Activated T-cell treated with anti-CD3 and anti-CD28 coated beads, Interleukin-2, amount 50 U/mL, for 48 hours (primary cell): Measurements from ENCODE around the gene TFDP1.

Experiments
- DNase-seq, 2 experiments: peaks; one replicate each; pipeline ENCODE4 v3.0.0-alpha.2; 2020

Gene TFDP1

DNA sequence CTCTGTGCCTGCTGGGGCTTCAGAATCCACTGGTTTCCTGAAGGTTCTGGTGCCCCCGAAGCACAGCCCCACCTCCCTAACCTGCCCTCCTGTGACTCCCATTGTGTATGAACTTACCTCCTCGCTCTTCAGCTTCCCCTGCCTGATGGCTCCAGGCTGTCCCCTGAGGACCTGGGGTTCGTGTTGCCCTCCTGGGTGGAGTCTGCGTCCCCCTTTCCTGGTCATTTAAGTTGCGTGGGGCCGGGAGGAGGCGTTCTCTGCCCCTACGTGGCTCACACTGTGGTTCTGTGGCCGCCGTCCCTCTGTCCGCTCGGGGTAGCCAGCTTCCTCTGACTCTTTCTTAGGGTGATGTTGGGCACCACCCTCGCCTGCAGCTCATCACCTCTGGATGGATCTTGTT lies 13.9 kb downstream of the TFDP1 start:
- DNase-seq = no peak

DNA sequence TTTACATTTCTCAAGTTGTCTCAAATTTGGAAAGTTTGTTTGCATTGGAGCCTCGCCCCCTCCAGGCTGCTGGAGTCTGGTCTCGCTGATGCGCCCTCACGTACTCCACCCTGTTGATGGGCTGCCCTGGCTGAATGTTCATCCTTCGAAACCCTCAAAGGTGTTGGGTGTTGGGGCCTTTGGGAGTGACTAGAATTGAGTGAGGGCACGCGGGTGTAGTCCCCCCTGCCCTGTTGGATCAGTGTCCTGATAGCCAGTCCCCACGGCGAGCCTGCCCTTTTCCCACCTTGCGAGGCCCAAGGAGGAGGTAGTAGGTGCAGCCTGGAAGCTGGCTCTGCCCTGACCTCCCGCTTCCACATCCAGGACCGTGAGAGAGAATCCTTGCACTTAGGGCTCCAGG lies 14.8 kb downstream of the TFDP1 start:
- no peak for DNase-seq

DNA sequence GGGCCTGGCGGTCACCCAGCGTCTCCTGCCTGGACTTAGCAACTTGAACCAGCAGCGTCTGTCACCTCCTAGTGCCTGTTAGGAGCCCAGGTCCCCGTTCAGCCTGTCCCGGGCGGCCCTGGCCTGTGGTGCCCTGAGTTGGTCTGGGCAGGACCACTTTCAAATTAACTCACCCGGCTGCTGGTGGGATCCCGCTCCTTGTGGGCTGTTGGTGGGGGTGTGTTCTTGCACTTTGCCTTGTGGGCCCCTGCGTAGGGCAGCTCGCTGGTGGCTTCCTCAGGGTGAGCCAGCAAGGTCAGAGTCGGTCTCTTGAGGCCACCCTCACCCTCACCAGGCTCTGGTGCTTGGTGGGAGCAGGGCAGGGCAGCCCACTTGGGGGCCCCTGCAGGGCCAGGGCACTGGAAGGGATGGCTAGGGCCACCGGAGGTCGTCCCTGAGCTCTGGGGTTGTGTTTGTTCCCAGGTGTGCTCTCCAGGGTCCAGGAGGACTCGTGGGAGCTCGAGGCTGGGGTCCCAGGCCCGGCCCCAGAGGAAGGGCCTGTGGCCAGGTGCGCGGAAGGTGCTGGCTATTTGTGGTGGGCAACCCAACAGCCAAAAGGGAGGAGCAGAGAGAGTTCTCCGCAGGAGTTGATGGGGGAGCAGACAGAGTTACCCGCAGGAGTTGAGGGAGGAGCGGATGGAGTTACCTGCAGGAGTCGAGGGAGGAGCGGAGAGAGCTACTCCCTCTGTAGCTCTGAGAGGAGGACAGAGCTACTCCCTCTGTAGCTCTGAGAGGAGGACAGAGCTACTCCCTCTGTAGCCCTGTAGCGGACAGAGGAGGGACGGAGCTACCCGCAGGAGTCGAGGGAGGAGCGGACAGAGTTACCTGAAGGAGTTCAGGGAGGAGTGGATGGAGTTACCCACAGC lies 16.9 kb downstream of the TFDP1 start:
- DNase-seq = no peak

DNA sequence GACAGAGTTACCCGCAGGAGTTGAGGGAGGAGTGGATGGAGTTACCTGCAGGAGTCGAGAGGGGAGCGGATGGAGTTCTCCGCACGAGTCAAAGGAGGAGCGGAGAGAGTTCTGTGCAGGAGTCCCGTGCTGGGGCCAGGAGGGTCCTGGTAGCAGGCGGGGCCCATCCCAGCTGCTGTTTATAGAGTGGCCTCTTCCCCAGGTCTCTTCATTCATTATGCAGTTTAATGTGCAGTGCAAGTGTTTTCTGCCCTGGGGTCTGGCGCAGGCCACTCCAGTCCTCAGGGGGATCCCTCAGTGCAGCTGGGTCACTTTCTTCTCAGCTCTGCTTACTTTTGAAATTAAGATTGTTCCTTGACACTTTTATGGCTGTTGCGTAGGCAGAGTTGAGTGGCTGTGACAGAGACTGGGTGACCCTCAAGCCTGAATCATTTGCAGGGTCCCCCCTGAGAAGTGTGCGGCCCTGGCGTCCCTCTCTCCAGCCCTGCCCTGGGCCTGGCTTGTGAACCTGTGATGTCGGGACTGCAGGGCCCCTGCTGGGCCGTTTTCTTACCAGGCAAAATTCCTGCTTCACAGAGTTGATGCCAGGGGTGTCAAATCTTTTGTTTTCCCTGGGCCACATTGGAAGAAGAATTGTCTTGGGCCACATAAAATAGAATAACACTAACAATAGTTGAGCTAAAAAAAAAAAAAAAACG lies 17.9 kb downstream of the TFDP1 start:
- DNase-seq = no peak

DNA sequence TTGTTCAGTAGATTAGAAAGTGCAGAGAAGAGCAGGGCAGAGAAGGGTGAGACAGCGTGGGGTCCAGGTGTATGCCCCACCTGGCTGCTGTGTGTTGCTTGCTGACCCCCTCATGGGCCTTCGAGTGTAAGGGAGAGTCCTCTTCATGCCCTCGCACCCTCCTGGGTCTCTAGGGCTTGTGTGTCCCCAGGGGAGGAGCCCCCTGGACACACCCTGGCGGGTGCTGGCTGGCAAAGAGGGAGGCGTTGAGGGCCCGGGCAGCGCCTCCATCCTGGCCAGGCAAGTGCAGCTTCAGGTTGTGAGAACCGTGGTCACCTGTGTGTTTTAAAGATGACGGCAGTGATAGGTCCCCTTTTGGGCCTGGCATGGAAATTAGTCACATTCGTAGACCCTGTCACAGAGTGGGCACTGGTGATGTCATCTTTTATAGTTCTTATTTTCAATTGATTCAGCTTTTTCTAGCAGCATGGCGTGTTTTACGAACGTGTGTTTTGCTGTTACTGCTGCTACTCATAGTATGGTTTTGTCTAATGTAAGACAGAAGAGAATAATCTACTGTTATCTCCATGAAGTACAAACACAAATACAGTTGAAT lies 18.7 kb downstream of the TFDP1 start:
- DNase-seq = no peak

DNA sequence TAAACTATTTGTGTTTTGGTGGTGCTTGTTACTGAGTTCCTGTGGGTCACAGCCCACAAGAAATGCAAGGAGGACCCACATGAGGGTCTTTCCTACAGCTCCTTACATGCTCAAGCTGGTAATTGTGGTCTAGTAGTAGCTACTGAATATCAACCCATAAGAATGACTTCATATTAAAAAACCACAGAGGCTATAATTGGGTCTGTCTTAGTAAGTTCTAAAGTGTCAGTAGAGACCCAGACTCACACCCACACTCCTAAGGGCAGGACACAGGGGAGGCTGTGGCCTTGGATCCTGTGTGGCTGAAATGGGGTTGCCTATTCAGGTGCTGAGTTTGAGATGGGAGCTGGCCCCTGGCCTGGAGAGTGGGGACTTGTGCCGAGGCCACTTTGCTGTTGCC lies 19.6 kb downstream of the TFDP1 start:
- DNase-seq = no peak

DNA sequence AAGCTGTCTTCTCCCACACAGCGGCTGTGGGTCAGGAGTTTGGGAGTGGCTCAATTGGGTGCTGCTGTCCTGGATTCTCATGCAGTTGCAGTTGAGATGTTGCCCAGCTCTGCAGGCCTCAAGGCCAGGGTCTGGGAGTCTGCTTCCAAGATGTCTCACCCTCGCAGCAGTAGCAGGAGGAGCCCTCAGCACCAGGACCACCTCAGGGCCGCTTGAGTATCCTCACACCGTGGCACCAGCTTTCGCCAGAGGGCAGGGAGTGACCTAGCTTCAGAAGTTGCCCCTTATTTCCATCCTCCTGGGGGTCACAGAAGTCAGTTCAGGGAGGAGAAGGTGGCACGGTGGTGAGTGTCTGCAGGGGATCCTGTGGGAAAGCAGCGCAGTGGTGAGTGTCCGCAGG lies 20.9 kb downstream of the TFDP1 start:
- DNase-seq = no peak

DNA sequence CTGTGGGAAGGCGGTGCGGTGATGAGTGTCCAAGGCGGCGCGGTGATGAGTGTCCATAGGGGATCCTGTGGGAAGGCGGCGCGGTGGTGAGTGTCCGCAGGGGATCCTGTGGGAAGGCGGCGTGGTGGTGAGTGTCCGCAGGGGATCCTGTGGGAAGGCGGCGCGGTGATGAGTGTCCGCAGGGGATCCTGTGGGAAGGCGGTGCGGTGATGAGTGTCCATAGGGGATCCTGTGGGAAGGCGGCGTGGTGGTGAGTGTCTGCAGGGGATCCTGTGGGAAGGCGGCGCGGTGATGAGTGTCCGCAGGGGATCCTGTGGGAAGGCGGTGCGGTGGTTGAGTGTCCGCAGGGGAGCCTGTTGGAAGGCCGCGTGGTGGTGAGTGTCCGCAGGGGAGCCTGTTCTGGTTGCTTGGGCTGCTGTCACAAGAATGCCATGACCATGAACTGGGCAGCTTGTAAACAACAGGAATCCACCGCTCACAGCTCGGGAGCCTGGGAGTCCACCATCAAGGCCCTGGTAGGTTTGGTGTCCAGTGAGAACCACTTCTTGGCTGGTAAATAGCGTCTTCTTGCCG lies 21.4 kb downstream of the TFDP1 start:
- DNase-seq = no peak

DNA sequence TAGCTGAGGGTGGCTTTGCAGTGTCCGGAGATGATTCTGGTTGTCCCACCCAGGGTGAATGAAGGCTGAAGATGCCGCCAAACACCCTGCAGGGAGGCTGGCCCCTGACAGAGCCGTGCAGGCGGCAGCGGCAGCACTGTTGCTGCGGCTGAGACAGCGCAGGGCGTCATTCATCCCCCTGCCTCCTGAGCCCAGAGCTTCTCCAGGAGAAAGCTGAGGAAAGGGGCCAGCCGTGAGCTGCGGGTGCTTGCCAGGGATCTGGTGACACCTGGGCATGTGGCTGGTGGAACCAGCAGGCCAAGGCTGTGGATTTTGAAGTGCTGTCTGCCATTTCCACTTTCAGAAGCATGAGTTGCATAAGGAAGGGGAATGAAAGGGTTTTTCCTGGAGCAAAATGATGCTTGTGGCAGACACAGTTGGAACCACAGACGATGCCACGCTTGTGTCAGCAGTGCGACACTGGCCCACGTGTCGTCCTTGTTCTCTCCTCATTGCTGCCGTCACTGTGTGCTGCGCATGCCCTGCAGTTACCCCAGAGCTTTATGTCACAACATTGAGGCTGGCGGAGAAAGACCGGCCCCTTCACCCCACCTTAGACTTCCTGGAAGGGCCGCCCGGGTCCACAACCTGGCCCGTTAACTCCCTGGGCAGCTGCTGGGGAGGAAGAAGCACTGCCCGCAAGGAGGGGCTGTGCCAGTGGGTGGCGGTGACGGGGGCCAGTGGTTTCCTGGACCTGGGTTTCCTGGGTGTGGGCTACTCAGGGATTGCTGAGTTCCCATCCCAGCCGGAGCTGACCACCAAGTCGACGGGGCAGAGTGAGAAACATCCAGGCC lies 22.7 kb downstream of the TFDP1 start:
- DNase-seq = no peak

DNA sequence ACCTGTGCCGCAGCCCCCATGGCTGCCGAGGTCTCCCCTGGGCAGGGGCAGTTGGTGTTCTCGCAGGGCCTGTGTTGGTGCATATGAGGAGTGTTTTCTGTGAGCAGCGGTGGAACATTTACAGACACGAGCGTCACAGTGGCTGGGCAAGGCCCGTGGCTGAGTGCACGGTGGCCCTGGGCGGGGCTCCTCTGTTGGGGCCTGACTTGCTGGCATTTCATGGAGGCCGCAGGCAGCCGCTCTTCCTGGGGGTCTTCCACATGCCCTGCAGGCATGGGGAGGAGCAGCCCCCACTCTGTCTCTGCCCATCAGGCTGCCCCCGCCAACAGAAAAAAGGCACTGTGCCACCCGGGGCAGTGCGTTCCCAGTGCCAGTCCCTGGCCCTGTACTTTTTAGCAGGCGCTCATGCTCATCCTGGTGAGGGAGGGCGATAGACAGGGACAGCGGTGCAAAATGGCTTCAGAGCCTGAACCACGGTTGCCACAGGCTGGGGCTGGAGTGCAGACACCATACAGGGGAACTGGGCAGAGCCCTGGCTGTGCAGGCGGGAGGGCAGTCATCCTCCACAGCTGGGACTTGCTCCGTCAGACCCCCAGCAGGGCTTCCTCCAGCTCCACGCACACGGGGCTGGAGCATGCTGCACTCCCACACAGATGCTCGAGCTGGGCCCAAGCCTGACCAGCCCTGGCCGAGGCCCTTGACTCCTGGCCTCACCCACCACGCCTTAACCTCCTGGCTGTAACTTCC lies 23.5 kb downstream of the TFDP1 start:
- DNase-seq = no peak

DNA sequence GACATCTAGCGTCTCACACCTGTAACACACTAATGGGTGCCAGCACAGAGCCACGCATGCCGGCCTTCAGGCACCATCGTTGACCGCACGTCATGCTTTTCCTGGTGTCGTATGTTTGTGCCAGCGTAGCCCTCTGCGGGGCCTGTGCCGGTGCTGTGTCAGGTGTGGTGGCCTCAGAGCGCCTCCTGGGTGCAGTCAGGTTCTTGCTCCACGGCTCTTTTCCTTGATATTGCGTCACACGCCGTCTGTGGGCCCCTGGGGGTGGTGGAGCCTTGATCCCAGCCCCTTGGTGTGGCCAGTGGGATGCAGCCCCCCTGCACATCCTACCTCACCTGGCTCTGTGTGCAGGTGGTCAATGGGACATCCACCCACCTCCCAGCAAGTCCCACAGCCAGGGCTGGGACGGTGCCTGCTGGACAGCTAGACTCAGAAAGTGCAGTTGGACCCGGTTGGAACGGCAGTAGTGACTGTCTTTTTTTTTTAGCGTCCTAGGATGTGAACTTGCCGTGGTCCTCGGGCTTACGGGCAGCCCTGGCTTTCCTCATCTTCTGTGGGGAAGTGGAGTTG lies 24.5 kb downstream of the TFDP1 start:
- DNase-seq = no peak

DNA sequence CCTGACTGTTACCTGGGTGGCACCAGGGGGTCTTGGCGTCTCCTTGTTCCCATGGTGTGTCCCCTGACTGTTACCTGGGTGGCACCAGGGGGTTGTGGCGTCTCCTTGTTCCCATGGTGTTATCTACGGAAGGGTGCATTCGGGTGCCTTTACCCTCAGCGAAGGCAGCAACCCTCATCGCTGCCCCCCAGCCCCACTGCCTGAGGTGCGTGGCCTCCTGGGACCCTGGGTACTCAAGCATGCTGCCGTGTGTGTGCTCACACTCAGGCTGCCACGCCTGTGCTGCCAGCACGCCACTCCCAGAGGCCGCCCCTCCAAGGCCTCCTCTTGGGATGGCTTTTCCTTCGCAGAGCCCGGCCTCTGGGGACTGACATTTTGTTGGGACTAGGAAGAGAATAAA lies 25.1 kb downstream of the TFDP1 start:
- no peak for DNase-seq

DNA sequence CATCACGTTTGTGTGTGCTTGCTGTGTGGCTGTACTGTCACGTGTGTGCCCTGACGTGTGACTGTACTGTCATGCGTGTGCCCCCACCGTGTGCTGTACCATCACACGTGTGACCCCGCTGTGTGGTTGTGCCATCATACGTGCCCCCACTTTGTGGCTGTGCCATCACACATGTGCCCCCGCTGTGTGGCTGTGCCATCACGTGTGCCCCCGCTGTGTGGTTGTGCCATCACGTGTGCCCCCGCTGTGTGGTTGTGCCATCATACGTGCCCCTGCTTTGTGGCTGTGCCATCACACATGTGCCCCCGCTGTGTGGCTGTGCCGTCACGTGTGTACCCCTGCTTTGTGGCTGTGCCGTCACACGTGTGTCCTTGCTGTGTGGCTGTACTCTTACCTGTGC lies 25.7 kb downstream of the TFDP1 start:
- no peak for DNase-seq

DNA sequence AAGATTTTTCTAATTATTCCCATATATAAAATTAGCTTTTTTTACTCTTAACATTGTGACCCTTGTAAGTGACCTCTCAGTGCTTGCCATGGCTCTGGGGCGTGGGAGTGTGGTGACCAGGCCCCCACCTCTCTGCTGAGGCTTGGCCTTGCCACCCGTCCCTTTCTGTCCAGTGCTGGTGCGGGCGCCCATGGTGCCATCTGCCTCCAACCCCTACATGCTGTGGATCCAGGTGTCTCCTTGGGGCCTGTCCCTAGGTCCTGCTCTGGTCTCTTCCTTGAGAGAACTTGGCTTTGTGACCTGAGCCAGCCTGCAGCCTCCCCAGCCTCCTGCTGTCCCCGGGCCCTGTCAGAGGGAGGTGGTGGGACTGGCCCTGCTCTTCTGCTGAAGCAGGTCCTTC lies 27.4 kb downstream of the TFDP1 start:
- DNase-seq = no peak

DNA sequence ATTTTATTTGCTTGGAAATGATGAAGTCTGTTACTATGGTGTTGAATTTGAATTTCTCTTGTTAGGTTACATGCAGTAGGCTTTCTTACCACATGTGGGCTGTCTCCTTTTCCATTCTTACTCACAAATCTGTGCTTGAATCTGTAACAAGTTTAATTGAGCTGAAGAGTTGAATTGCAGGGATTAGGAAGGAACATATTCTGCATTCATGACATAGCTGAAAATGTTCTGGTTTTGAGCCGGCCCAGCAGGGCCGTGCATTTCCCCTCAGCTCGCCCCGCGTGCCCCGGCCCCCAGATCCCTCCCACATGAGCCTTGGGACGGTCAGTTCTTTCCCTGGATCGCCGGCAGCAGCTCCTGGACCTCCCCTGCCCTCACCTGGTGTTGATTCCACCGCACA lies 28.1 kb downstream of the TFDP1 start:
- DNase-seq = no peak

DNA sequence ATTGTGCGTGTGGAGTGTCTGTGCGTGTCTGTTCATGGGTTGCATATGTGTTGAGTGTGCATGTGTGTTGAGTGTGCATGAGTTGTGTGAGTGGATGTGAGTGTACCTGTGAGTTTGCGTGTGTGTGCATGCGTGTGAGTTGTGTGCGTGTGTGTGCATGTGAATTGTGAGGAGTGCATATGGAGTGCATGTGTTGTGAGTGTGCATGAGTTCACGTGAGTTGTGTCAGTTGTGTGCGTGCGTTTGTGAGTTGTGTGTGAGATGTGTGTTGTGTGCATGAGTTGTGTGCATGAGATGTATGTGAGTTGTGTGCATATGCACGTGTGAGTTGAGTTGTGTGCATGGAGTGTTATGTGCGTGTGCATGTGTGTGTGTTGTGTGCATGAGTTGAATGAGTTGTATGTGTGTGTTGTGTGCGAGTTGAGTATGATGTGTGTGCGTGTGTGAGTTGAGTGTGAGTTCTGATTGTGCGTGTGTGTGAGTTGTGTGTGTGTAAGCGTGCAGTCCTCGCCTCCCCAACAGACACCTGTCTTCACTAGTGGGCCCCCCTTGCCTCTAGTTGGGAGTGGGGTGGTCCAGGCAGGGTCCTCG lies 29.3 kb downstream of the TFDP1 start:
- DNase-seq = no peak

DNA sequence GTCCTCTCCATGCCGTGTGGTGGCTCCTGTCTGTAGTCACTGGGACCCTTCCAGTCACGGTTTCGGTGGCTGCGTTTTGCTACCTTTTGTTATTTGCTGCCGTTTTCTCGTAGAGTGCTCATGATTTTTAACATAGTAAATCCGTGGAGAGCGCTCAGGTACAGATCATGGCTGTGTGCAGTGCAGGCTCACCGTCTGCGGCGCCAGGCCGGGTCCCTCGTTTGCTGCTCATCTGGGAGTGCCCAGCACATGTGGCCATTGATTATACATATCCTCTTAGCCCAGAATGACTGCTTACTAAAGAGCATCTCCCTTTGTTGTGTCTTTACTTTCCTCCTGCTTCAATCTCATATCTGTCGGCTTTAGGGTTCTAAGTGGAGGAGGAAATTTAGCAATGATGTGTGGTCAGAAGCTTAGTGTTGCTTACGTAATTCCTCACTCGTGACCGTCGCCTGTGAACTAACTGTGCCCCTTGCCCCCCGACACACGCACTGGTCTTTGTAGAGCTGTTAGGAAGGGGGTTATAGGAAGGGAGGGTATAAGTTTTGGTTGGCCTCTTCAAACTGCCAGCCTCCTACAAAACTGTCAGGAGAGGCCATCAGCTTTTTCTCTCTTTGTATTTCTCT lies 31.8 kb downstream of the TFDP1 start:
- DNase-seq = no peak

DNA sequence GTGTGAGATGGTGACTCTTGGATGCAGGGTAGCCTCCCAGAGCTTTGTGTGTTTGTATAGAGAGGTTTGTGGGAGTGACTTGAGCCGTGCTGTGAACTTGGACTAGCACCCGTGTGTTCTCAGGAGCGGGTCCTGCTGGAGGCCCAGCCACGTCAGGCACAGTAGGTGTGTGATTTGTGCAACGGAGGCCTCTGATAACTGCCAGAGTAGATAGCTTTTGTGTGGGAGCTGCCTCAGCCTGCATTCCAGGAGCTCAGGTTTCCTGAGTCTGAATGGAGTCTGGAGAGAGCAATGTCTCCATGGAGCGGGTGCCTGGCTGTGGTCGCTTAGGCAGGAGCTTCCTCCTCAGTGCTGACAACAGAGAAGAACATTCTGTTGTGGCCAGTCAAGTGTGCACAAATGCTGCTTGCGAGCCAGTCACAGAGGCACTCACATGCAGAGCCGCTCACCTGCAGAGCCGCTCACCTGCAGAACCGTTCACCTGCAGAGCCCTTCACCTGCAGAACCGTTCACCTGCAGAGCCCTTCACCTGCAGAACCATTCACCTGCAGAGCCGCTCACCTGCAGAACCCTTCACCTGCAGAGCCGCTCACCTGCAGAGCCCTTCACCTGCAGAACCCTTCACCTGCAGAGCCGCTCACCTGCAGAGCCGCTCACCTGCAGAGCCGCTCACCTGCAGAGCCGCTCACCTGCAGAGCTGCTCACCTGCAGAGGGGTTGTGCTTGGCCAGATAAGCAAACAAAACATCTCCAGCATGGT lies 32.6 kb downstream of the TFDP1 start:
- no peak for DNase-seq

DNA sequence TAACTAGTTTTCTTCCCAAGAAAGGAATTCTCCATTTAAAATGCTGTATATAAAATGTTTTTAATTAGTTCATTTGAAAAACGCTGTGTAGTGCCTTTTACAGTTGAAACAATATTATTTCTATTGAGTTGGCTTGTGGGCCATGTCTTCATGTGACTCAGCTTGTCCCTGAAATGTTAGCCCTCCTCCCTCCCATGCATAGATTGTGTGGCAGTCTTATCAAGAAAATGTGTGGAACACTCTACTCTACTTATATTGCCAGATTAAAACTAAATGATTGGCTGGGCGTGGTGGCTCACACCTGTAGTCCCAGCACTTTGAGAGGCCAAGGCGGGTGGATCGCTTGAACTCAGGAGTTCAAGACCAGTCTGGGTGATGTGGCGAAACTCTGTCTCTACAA lies 33.4 kb downstream of the TFDP1 start:
- DNase-seq = no peak

DNA sequence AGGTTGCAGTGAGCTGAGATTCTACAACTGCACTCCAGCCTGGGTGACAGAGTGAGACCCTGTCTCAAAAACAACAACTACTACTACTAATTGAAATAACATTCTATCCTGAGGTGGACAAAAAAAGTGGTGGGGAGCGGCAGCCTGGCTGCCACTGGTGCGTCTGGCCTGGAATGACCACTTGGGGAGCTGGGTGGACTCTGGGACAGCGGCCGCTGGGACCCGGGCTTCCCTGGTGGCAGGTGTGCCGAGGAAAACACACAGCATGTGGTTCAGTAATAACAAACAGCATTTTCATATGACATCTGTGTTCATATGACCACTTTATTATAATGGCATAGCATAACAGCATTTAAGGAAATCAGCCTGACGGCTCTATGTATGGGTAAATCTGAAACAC lies 33.9 kb downstream of the TFDP1 start:
- DNase-seq = no peak
